ENCODE data around the gene CPT1C.

The CPT1C gene

GRCh38 chr19:49662011-49662410, 28.9 kb upstream of the CPT1C start:
- no peak for DNase-seq

- no peak for DNase-seq
Observed at GRCh38 chr19:49663224-49663623, 27.7 kb upstream of the CPT1C start.

GRCh38 chr19:49664171-49665035, 26.5 kb upstream of the CPT1C start:
- DNase-seq = peak; percentile 90

- no peak for DNase-seq
Observed at GRCh38 chr19:49665036-49665350, 25.9 kb upstream of the CPT1C start.

- DNase-seq = peak; percentile 99
Observed at GRCh38 chr19:49665351-49666119, 25.4 kb upstream of the CPT1C start, which contains the start of the genes BCL2L12 and IRF3. Gene BCL2L12, plus strand, starts transcription at chr19:49665933. Its CDS starts 760 bp downstream, at chr19:49666693. Gene IRF3, minus strand, starts transcription at chr19:49665857. Its CDS starts 1,019 bp downstream, at chr19:49664838.

GRCh38 chr19:49666120-49666444, 24.8 kb upstream of the CPT1C start:
- no peak for DNase-seq

- DNase-seq = no peak
Observed at GRCh38 chr19:49667473-49667872, 23.4 kb upstream of the CPT1C start.

GRCh38 chr19:49669516-49669915, 21.4 kb upstream of the CPT1C start:
- DNase-seq = no peak

- peak; percentile 61 for DNase-seq
Observed at GRCh38 chr19:49672131-49672919, 18.6 kb upstream of the CPT1C start.

GRCh38 chr19:49676136-49676783, 14.7 kb upstream of the CPT1C start:
- no peak for DNase-seq

GRCh38 chr19:49676784-49677230, 14.1 kb upstream of the CPT1C start:
- peak; percentile 98 for DNase-seq

- DNase-seq = no peak
Observed at GRCh38 chr19:49677231-49677900, 13.6 kb upstream of the CPT1C start, which contains the start of gene PRMT1. Gene PRMT1, plus strand, starts transcription at chr19:49677271. Its CDS starts 10 bp downstream, at chr19:49677281.

- DNase-seq = peak; percentile 72
Observed at GRCh38 chr19:49677901-49678674, 12.8 kb upstream of the CPT1C start.

- no peak for DNase-seq
Observed at GRCh38 chr19:49678985-49679770, 11.7 kb upstream of the CPT1C start.

GRCh38 chr19:49679771-49680413, 11.0 kb upstream of the CPT1C start:
- no peak for DNase-seq

GRCh38 chr19:49680421-49681351, 10.2 kb upstream of the CPT1C start:
- peak; percentile 88 for DNase-seq

- no peak for DNase-seq
Observed at GRCh38 chr19:49681830-49682229, 9.1 kb upstream of the CPT1C start.

GRCh38 chr19:49682274-49682673, 8.6 kb upstream of the CPT1C start:
- no peak for DNase-seq

GRCh38 chr19:49683814-49684250, 7.1 kb upstream of the CPT1C start:
- no peak for DNase-seq

Data from activated effector memory CD4-positive, alpha-beta T cell treated with Interleukin-2 at 50 U/mL for 16 hours (primary cell).